Measurements from ENCODE around the gene PLPP4. TPM values are rescaled to one million over a fixed set of nuclear protein-coding genes. Genes with fewer than 3 reads are reported as not detected.

PLPP4 gene
- total RNA-seq, 1 donor from 2014 or later, result 7.4 TPM

- Mint-ChIP-seq H3K4me1 (peaks cover 36% of the 10 kb centered on the region), H3K4me3 (no peak overlapping the region), H3K9me3 (peaks cover 18% of the 10 kb centered on the region), H3K27ac (no peak overlapping the region), H3K36me3 (peaks cover 7% of the 10 kb centered on the region), H3K27me3 (ENCODE audit: low read depth) (no peaks in the 10 kb centered on the region)
- TF ChIP-seq, protein P1, sequence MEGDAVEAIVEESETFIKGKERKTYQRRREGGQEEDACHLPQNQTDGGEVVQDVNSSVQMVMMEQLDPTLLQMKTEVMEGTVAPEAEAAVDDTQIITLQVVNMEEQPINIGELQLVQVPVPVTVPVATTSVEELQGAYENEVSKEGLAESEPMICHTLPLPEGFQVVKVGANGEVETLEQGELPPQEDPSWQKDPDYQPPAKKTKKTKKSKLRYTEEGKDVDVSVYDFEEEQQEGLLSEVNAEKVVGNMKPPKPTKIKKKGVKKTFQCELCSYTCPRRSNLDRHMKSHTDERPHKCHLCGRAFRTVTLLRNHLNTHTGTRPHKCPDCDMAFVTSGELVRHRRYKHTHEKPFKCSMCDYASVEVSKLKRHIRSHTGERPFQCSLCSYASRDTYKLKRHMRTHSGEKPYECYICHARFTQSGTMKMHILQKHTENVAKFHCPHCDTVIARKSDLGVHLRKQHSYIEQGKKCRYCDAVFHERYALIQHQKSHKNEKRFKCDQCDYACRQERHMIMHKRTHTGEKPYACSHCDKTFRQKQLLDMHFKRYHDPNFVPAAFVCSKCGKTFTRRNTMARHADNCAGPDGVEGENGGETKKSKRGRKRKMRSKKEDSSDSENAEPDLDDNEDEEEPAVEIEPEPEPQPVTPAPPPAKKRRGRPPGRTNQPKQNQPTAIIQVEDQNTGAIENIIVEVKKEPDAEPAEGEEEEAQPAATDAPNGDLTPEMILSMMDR (IDR thresholded peaks at IDR 0.05; ENCODE audit: unreplicated experiment), result no peak
- no peak for DNase-seq (ENCODE audit: low spot score in 2 of 2, unreplicated experiment in 2 of 2)
Measured at GRCh38 chr10:120480065-120480600, 23.1 kb downstream of the PLPP4 start.

- Mint-ChIP-seq H3K4me3 (no peak overlapping the region), H3K36me3 (peaks cover 7% of the 10 kb centered on the region), H3K9me3 (peaks cover 18% of the 10 kb centered on the region), H3K27me3 (ENCODE audit: low read depth) (no peaks in the 10 kb centered on the region), H3K27ac (no peak overlapping the region), H3K4me1 (peaks cover 35% of the 10 kb centered on the region)
- no peak for DNase-seq (ENCODE audit: low spot score in 2 of 2, unreplicated experiment in 2 of 2)
- TF ChIP-seq, protein P1 (IDR thresholded peaks at IDR 0.05; ENCODE audit: unreplicated experiment), result no peak
Measured at GRCh38 chr10:120480848-120481247, 23.8 kb downstream of the PLPP4 start.

GRCh38 chr10:120483006-120483405 lies 26.0 kb downstream of the PLPP4 start:
- peaks cover 14% of the 10 kb centered on the region for H3K4me1 Mint-ChIP-seq
- peaks cover 18% of the 10 kb centered on the region for H3K9me3 Mint-ChIP-seq
- H3K27ac Mint-ChIP-seq, result no peak overlapping the region
- TF ChIP-seq, protein P1 (IDR thresholded peaks at IDR 0.05; ENCODE audit: unreplicated experiment), result no peak
- peaks cover 13% of the 10 kb centered on the region for H3K27me3 Mint-ChIP-seq (ENCODE audit: low read depth)
- H3K4me3 Mint-ChIP-seq, result no peak overlapping the region
- no peak for DNase-seq (ENCODE audit: low spot score in 2 of 2, unreplicated experiment in 2 of 2)
- peaks cover 7% of the 10 kb centered on the region for H3K36me3 Mint-ChIP-seq

- DNase-seq (ENCODE audit: low spot score in 2 of 2, unreplicated experiment in 2 of 2), result no peak
- no peak overlapping the region for H3K4me3 Mint-ChIP-seq
- peaks cover 20% of the 10 kb centered on the region for H3K27me3 Mint-ChIP-seq (ENCODE audit: low read depth)
- H3K36me3 Mint-ChIP-seq, result peaks cover 7% of the 10 kb centered on the region
- H3K9me3 Mint-ChIP-seq, result peaks cover 18% of the 10 kb centered on the region
- H3K4me1 Mint-ChIP-seq, result peaks cover 7% of the 10 kb centered on the region
- TF ChIP-seq, protein P1 (IDR thresholded peaks at IDR 0.05; ENCODE audit: unreplicated experiment), result no peak
- H3K27ac Mint-ChIP-seq, result no peak overlapping the region
Measured at GRCh38 chr10:120483651-120484301, 26.7 kb downstream of the PLPP4 start.

- Mint-ChIP-seq H3K27ac (no peak overlapping the region), H3K4me3 (no peak overlapping the region), H3K27me3 (ENCODE audit: low read depth) (peaks cover 25% of the 10 kb centered on the region), H3K36me3 (peaks cover 7% of the 10 kb centered on the region), H3K4me1 (no peaks in the 10 kb centered on the region), H3K9me3 (peaks cover 17% of the 10 kb centered on the region)
- TF ChIP-seq, protein P1 (IDR thresholded peaks at IDR 0.05; ENCODE audit: unreplicated experiment), result no peak
- DNase-seq (ENCODE audit: low spot score in 2 of 2, unreplicated experiment in 2 of 2), result no peak
Measured at GRCh38 chr10:120485946-120486345, 28.9 kb downstream of the PLPP4 start.

All from mesothelial cell of epicardium (in vitro differentiated cells).